NCI-H526 treated with DMSO at 0.1 percent for 48 hours (cell line): ENCODE data around the gene GPC5.

Source experiments
- DNase-seq: peaks from one replicate; lab custom pipeline; 2025; lab: John Stamatoyannopoulos, UW

The GPC5 gene

GRCh38 chr13:92362717-92363116, 964.3 kb downstream of the GPC5 start:
- DNase-seq = no peak

GRCh38 chr13:92365904-92366303, 967.5 kb downstream of the GPC5 start:
- no peak for DNase-seq

GRCh38 chr13:92377396-92377795, 979.0 kb downstream of the GPC5 start:
- no peak for DNase-seq

- no peak for DNase-seq
These were observed 981.0 kb downstream of the GPC5 start for GRCh38 chr13:92379371-92379770.

- no peak for DNase-seq
These were observed 986.0 kb downstream of the GPC5 start for GRCh38 chr13:92384410-92384809.

- no peak for DNase-seq
These were observed 988.8 kb downstream of the GPC5 start for GRCh38 chr13:92387245-92387644.

- DNase-seq = peak; percentile 40
These were observed 991.8 kb downstream of the GPC5 start for GRCh38 chr13:92390217-92390616.

- no peak for DNase-seq
These were observed 1005.2 kb downstream of the GPC5 start for GRCh38 chr13:92403606-92404005.

GRCh38 chr13:92407858-92408257, 1009.4 kb downstream of the GPC5 start:
- no peak for DNase-seq

GRCh38 chr13:92412481-92412880, 1014.1 kb downstream of the GPC5 start:
- no peak for DNase-seq

- no peak for DNase-seq
These were observed 1014.6 kb downstream of the GPC5 start for GRCh38 chr13:92412996-92413395.

GRCh38 chr13:92413452-92413851, 1015.0 kb downstream of the GPC5 start:
- DNase-seq = no peak

GRCh38 chr13:92414851-92415250, 1016.4 kb downstream of the GPC5 start:
- DNase-seq = no peak

GRCh38 chr13:92415781-92416180, 1017.4 kb downstream of the GPC5 start:
- DNase-seq = no peak

- no peak for DNase-seq
These were observed 1020.5 kb downstream of the GPC5 start for GRCh38 chr13:92418818-92419412.

GRCh38 chr13:92429231-92429630, 1030.8 kb downstream of the GPC5 start:
- no peak for DNase-seq

GRCh38 chr13:92433386-92433785, 1035.0 kb downstream of the GPC5 start:
- no peak for DNase-seq

- DNase-seq = no peak
These were observed 1035.5 kb downstream of the GPC5 start for GRCh38 chr13:92433963-92434362.

- no peak for DNase-seq
These were observed 1038.5 kb downstream of the GPC5 start for GRCh38 chr13:92436924-92437323.

GRCh38 chr13:92444244-92444643, 1045.8 kb downstream of the GPC5 start:
- DNase-seq = no peak

GRCh38 chr13:92451060-92451459, 1052.6 kb downstream of the GPC5 start:
- DNase-seq = no peak

- no peak for DNase-seq
These were observed 1054.4 kb downstream of the GPC5 start for GRCh38 chr13:92452840-92453239.

- no peak for DNase-seq
These were observed 1060.9 kb downstream of the GPC5 start for GRCh38 chr13:92459306-92459705.

GRCh38 chr13:92460479-92460878, 1062.1 kb downstream of the GPC5 start:
- DNase-seq = no peak

GRCh38 chr13:92461402-92461801, 1063.0 kb downstream of the GPC5 start:
- DNase-seq = no peak
